HCT116 (cell line): Measurements from ENCODE around the gene ARHGAP36. TPM values are rescaled to one million over a fixed set of nuclear protein-coding genes. Genes with fewer than 3 reads are reported as not detected.

Experiments used
- ATAC-seq: fragments of 200-7000 bp; cut with Tn5 transposase; 2 replicates; pipeline ENCODE4 v1.9.1; 2020; ENCODE audit warnings: mild to moderate bottlenecking, moderate library complexity
- BruUV-seq: library from RNA; stranded (reverse); fragments of 400-500 nt; replicated peaks from 2 replicates; lab custom pipeline; 2021; lab: Mats Ljungman, UMichigan
- CTCF ChIA-PET: fragments of 300-600 bp; sonication (Branson Sonifier 250); formaldehyde crosslinking; loops from one replicate; lab custom pipeline; 2021; ENCODE audit warnings: antibody characterized with exemption; lab: Charles Lee
- POLR2A ChIA-PET: fragments of 300-600, 350-600 bp; sonication (Branson Sonifier 250); formaldehyde crosslinking; loops from one replicate; lab custom pipeline; 2021; ENCODE audit warnings: antibody characterized with exemption; lab: Charles Lee
- RAD21 ChIA-PET, 2 experiments: fragments of 300-600 bp; sonication (Branson Sonifier 250); formaldehyde crosslinking; loops; one replicate each; lab custom pipeline; 2023; ENCODE audit warnings: low total read pairs in 2 of 2; ENCODE audit not compliant: uncharacterized antibody in 2 of 2, unreplicated experiment in 2 of 2, low non-redundant PET in 1 of 2; lab: Charles Lee
- DNase-seq: peaks from one replicate; pipeline ENCODE4 v3.0.0-alpha.2; 2010; ENCODE audit warnings: low read depth, low spot score
- H2AFZ ChIP-seq: fragments of 200-600 bp; shearing (Covaris generic), sonication (generic); 2 replicates; pipeline ENCODE4 v1.6.1; 2017; ENCODE audit warnings: low read depth, mixed run types, mixed read lengths, antibody characterized with exemption, low read length; ENCODE audit not compliant: poor library complexity, severe bottlenecking
- H3K27ac ChIP-seq: 2 replicates; pipeline ENCODE4 v1.5.1; 2012; ENCODE audit warnings: low read depth, low read length
- H3K27me3 ChIP-seq: fragments of 200-600 bp; sonication (generic); 2 replicates; pipeline ENCODE4 v1.6.1; 2016; ENCODE audit warnings: mixed run types, low read length, mixed read lengths; ENCODE audit not compliant: insufficient read depth
- H3K36me3 ChIP-seq, 2 experiments: fragments of 200-500 bp in 1 of 2; fragments of 200-600 bp in 1 of 2; sonication (Bioruptor generic) in 1 of 2; sonication (generic) in 1 of 2; 2 replicates each; pipeline versions ENCODE4 v1.5.1 to v1.6.1; 2014 to 2016; ENCODE audit warnings: low read length in 2 of 2, inconsistent platforms in 1 of 2, mixed read lengths in 1 of 2, mixed run types in 1 of 2; ENCODE audit not compliant: insufficient read depth in 2 of 2, control insufficient read depth in 1 of 2
- H3K4me1 ChIP-seq, 2 experiments: fragments of 200-600 bp in 1 of 2; sonication (generic) in 1 of 2; 2 replicates each; pipeline versions ENCODE4 v1.5.1 to v1.6.1; 2012 to 2017; ENCODE audit warnings: low read length in 2 of 2, inconsistent platforms in 1 of 2, mild to moderate bottlenecking in 1 of 2, mixed read lengths in 1 of 2, mixed run types in 1 of 2, moderate library complexity in 1 of 2; ENCODE audit not compliant: insufficient read depth in 2 of 2, control insufficient read depth in 1 of 2
- H3K4me2 ChIP-seq: fragments of 200-600 bp; sonication (generic); 2 replicates; pipeline ENCODE4 v1.6.1; 2017; ENCODE audit warnings: mixed run types, low read length, mixed read lengths
- H3K4me3 ChIP-seq, 2 experiments: fragments of 200-600 bp in 1 of 2; sonication (generic) in 1 of 2; replicated peaks in 1 of 2; 2 replicates each; pipeline ENCODE4 v1.5.1; 2011 to 2016; ENCODE audit warnings: low read length in 2 of 2, control low read depth in 1 of 2, low read depth in 1 of 2, mild to moderate bottlenecking in 1 of 2, mixed read lengths in 1 of 2, mixed run types in 1 of 2
- H3K79me2 ChIP-seq: fragments of 200-600 bp; sonication (generic); 2 replicates; pipeline ENCODE4 v1.6.1; 2017; ENCODE audit warnings: mild to moderate bottlenecking, mixed run types, low read length, moderate library complexity, mixed read lengths; ENCODE audit not compliant: insufficient read depth
- H3K9ac ChIP-seq: fragments of 200-600 bp; sonication (generic); 2 replicates; pipeline ENCODE4 v1.6.1; 2016; ENCODE audit warnings: low read length, mixed read lengths
- H3K9me2 ChIP-seq: fragments of 200-600 bp; sonication (generic), shearing (Covaris generic); 2 replicates; pipeline ENCODE4 v1.6.1; 2017; ENCODE audit warnings: mixed run types, mild to moderate bottlenecking, moderate library complexity; ENCODE audit not compliant: insufficient read depth
- H3K9me3 ChIP-seq, 2 experiments: fragments of 200-500 bp in 1 of 2; fragments of 200-600 bp in 1 of 2; sonication (Bioruptor generic) in 1 of 2; sonication (generic) in 1 of 2; 2 replicates each; pipeline ENCODE4 v1.6.1; 2014 to 2017; ENCODE audit warnings: low read length in 2 of 2, mixed read lengths in 2 of 2, inconsistent platforms in 1 of 2, low read depth in 1 of 2, mild to moderate bottlenecking in 1 of 2, mixed run types in 1 of 2, moderate library complexity in 1 of 2; ENCODE audit not compliant: control insufficient read depth in 1 of 2, insufficient read depth in 1 of 2
- H4K20me1 ChIP-seq: fragments of 200-600 bp; sonication (generic), shearing (Covaris generic); 2 replicates; pipeline ENCODE4 v1.6.1; 2017; ENCODE audit warnings: mixed run types, mild to moderate bottlenecking, moderate library complexity; ENCODE audit not compliant: insufficient read depth
- CBX3 ChIP-seq: IDR thresholded peaks from 2 replicates; pipeline ENCODE4 v1.6.1; 2012; ENCODE audit warnings: low read depth
- CEBPB ChIP-seq: IDR thresholded peaks from 2 replicates; pipeline ENCODE4 v1.6.1; 2012; ENCODE audit warnings: low read depth
- EGR1 ChIP-seq: IDR thresholded peaks from 2 replicates; pipeline ENCODE4 v1.6.1; 2012; ENCODE audit warnings: low read depth
- ELF1 ChIP-seq: IDR thresholded peaks from 2 replicates; pipeline ENCODE4 v1.6.1; 2012; ENCODE audit warnings: low read depth, borderline replicate concordance
- EZH2 ChIP-seq: fragments of 200-600 bp; sonication (generic); IDR thresholded peaks from 2 replicates; pipeline ENCODE4 v1.6.1; 2017; ENCODE audit warnings: antibody characterized with exemption, mixed run types
- EZH2phosphoT487 ChIP-seq: fragments of 200-600 bp; IDR thresholded peaks from 2 replicates; pipeline ENCODE4 v1.6.1; 2018; ENCODE audit warnings: antibody characterized with exemption, borderline replicate concordance
- FOSL1 ChIP-seq: IDR thresholded peaks from 2 replicates; pipeline ENCODE4 v1.6.1; 2012; ENCODE audit warnings: low read depth
- JUND ChIP-seq: IDR thresholded peaks from 2 replicates; pipeline ENCODE4 v1.6.1; 2012
- POLR2A ChIP-seq: IDR thresholded peaks from 2 replicates; pipeline ENCODE4 v1.7.0; 2011; ENCODE audit warnings: borderline replicate concordance; ENCODE audit not compliant: insufficient read depth, insufficient read length; ENCODE audit errors: extremely low read depth
- POLR2AphosphoS5 ChIP-seq: IDR thresholded peaks from 2 replicates; pipeline ENCODE4 v1.6.1; 2011; ENCODE audit warnings: mild to moderate bottlenecking, low read depth, low read length, moderate library complexity
- RAD21 ChIP-seq: IDR thresholded peaks from 2 replicates; pipeline ENCODE4 v1.6.1; 2012; ENCODE audit warnings: low read depth, mild to moderate bottlenecking
- REST ChIP-seq: IDR thresholded peaks from 2 replicates; pipeline ENCODE4 v1.6.1; 2012; ENCODE audit warnings: low read depth
- SIN3A ChIP-seq: IDR thresholded peaks from 2 replicates; pipeline ENCODE4 v1.6.1; 2012; ENCODE audit warnings: low read depth
- TCF7L2 ChIP-seq: IDR thresholded peaks from 2 replicates; pipeline ENCODE4 v1.7.0; 2011; ENCODE audit warnings: borderline replicate concordance, inconsistent platforms; ENCODE audit not compliant: insufficient read depth, insufficient read length; ENCODE audit errors: extremely low read depth
- YY1 ChIP-seq: IDR thresholded peaks from 2 replicates; pipeline ENCODE4 v1.6.1; 2011; ENCODE audit warnings: low read length, low read depth, moderate library complexity, mild to moderate bottlenecking; ENCODE audit not compliant: insufficient replicate concordance; ENCODE audit errors: extremely low read depth
- ZFX ChIP-seq: fragments of 450-650 bp; IDR thresholded peaks from 2 replicates; pipeline ENCODE4 v1.6.1; 2017
- ZNF274 ChIP-seq: fragments of 200-500 bp; sonication (Bioruptor generic); IDR thresholded peaks from 2 replicates; pipeline ENCODE4 v1.6.1; 2014; ENCODE audit warnings: mild to moderate bottlenecking, low read depth, low read length, inconsistent platforms
- intact Hi-C: fragments of 100-400 bp; cut with micrococcal nuclease; formaldehyde crosslinking; loops from 2 replicates; pipeline ENCODE4 v1.10.0; 2022
- total RNA-seq: library from RNA; stranded (reverse); gene quantifications from one replicate; pipeline ENCODE4 v1.2.1, GENCODE V29; 2021; ENCODE audit not compliant: unreplicated experiment
- TF ChIP-seq, protein P1 (sequence below): IDR thresholded peaks from 2 replicates; pipeline ENCODE4 v1.6.1; 2012

Gene ARHGAP36
- total RNA-seq, 1 experiment from 2014 or later: not detected

DNA sequence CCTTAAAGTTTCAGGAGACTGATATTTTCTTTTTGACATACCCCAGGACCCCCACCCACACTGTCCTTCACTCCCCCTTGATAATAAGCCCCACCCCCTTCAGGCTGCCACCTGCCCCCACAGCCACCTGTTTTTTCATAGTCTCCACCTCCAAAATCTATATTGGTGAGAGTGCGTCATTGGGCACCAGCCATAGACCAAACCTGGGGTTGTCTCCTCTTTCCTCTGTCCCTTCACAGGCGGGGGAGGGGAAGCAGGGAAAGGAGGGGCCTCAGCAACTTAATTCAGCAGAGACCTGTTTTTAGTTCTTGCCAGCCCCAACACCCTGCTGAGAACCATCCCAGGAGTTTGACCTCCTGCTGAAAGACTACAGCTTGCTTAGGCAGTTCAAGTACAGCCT lies 1.1 kb downstream of the ARHGAP36 start:
- no peaks in the 10 kb centered on the region for H3K9me2 ChIP-seq
- POLR2A ChIA-PET: no interaction called here
- H3K27ac ChIP-seq: no peak overlapping the region
- CTCF ChIA-PET: no interaction called here
- peaks cover 4% of the 10 kb centered on the region; the same call in 1 of the 2 replicates for H3K27me3 ChIP-seq
- TF ChIP-seq EZH2phosphoT487 (no peak), JUND (no peak), TCF7L2 (no peak), CEBPB (no peak), EGR1 (no peak), POLR2AphosphoS5 (no peak), ELF1 (no peak), YY1 (no peak), RAD21 (no peak), ZNF274 (no peak), SIN3A (no peak)
- TF ChIP-seq, protein P1, sequence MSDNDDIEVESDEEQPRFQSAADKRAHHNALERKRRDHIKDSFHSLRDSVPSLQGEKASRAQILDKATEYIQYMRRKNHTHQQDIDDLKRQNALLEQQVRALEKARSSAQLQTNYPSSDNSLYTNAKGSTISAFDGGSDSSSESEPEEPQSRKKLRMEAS: no peak
- no peaks in the 10 kb centered on the region for H3K36me3 ChIP-seq
- intact Hi-C loops: no loop called here
- no TSS peak for BruUV-seq
- no peak overlapping the region for H3K9ac ChIP-seq
- H3K9me3 ChIP-seq: no peaks in the 10 kb centered on the region
- H3K79me2 ChIP-seq: no peaks in the 10 kb centered on the region
- RAD21 ChIA-PET: no interaction called here
- H3K4me1 ChIP-seq: no peaks in the 10 kb centered on the region
- no peak for ATAC-seq
- H4K20me1 ChIP-seq: no peaks in the 10 kb centered on the region
- H3K4me2 ChIP-seq: no peak overlapping the region
- H2AFZ ChIP-seq: no peak overlapping the region
- H3K4me3 ChIP-seq: no peak overlapping the region
- no peak for DNase-seq

DNA sequence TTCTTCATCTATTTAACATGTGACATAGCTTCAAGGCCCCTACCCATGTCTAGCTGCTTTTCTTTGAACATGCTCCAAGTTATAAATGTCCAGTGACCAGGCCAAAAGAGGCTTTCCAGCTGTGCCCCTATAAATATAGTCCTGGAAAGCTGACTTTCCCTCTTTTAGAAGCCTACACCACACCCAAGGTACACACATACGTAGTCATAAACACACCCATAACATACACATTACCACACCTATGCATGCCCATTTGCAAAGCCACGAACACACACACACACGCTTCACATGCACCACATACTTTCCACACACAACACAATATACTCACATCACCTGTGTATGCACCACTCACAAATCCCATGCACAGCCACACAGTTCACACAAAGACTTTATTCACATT lies 2.0 kb downstream of the ARHGAP36 start:
- H3K4me2 ChIP-seq: no peak overlapping the region
- CTCF ChIA-PET: no interaction called here
- H3K4me1 ChIP-seq: no peaks in the 10 kb centered on the region
- ATAC-seq (no peak), DNase-seq (no peak)
- no peaks in the 10 kb centered on the region for H3K79me2 ChIP-seq
- no TSS peak for BruUV-seq
- RAD21 ChIA-PET: no interaction called here
- POLR2A ChIA-PET: no interaction called here
- no peak overlapping the region for H3K27ac ChIP-seq
- no peak for TF ChIP-seq FOSL1
- no peak for TF ChIP-seq POLR2A
- TF ChIP-seq POLR2AphosphoS5: no peak
- TF ChIP-seq CBX3: no peak
- no peak for TF ChIP-seq EZH2phosphoT487
- TF ChIP-seq TCF7L2: no peak
- no peak for TF ChIP-seq REST
- no peak for TF ChIP-seq EZH2
- TF ChIP-seq ZNF274: no peak
- TF ChIP-seq YY1: no peak
- TF ChIP-seq CEBPB: no peak
- TF ChIP-seq SIN3A: no peak
- no peak for TF ChIP-seq ZFX
- H4K20me1 ChIP-seq: no peaks in the 10 kb centered on the region
- H3K9ac ChIP-seq: no peak overlapping the region
- no peak overlapping the region for H2AFZ ChIP-seq
- H3K9me3 ChIP-seq: no peaks in the 10 kb centered on the region
- H3K9me2 ChIP-seq: no peaks in the 10 kb centered on the region
- H3K27me3 ChIP-seq: peaks cover 4% of the 10 kb centered on the region; the same call in 1 of the 2 replicates
- H3K4me3 ChIP-seq: no peak overlapping the region
- intact Hi-C loops: loop anchor here (10.0 kb wide), 1 partner anchor 615 kb away; no protein-coding TSS in a partner anchor
- H3K36me3 ChIP-seq: no peaks in the 10 kb centered on the region
